Measurements from ENCODE around the gene KDM1A.
"Not testable (repeated sequence)": the region's sequence is repeated elsewhere in the genome, so short reads cannot be mapped to it uniquely, and the experiment has no call there.

KDM1A gene

DNA sequence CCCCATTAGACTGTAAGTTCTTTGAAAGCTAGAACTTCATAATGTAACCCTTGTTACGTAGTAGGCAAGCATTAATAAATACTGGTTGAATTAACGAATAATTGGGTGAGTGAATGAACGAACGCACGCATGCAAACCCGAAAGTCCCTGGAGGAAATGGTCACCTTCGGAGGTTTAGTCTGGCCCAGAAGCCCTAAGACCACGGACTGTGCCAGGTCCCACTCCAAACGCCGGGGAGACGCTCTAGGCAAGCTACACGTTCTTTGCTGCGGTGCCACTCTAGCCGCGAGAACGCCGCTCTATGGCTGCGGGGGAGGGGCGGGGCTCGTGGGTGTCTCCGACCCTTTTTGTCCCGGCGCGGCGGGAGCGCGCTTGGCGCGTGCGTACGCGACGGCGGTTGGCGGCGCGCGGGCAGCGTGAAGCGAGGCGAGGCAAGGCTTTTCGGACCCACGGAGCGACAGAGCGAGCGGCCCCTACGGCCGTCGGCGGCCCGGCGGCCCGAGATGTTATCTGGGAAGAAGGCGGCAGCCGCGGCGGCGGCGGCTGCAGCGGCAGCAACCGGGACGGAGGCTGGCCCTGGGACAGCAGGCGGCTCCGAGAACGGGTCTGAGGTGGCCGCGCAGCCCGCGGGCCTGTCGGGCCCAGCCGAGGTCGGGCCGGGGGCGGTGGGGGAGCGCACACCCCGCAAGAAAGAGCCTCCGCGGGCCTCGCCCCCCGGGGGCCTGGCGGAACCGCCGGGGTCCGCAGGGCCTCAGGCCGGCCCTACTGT lies at the start of gene KDM1A:
TSS of gene KDM1A (plus strand) at position 375 of the 769 bp plus-strand sequence. CDS start at position 504, 129 bp downstream.
- peak; percentile 94 for DNase-seq (ENCODE audit: low spot score)

- DNase-seq (ENCODE audit: low spot score), result no peak
These were observed 49.2 kb upstream of the KDM1A start for GRCh38 chr1:22970096-22970495.

- DNase-seq (ENCODE audit: low spot score), result no peak
These were observed 48.1 kb upstream of the KDM1A start for GRCh38 chr1:22971161-22971560.

- DNase-seq (ENCODE audit: low spot score), result no peak
These were observed 47.5 kb upstream of the KDM1A start for GRCh38 chr1:22971611-22972405.

- DNase-seq (ENCODE audit: low spot score), result no peak
These were observed 46.5 kb upstream of the KDM1A start, which contains the start of gene LACTBL1 for GRCh38 chr1:22972760-22973159. Gene LACTBL1, minus strand, starts transcription at chr1:22972866. Its CDS starts 550 bp downstream, at chr1:22972316.

DNA sequence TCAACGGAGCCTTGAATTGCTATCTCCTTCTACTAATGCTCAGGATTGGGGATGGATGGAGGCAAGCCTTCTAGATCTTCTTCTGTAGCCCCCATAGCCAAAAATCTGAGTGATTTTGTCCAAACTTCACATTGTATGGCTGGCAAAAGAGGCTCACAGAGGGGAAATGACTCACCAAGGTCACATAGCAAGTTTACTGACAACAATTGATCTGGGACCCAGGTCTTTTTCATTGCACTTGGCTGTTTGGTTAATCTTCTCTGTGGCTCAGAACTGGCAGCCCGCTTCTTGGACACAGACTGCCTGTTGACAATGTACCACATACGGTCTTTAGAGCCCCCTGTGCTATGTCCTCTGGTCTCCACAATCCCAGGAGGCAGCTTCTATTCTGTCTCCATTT lies 43.6 kb upstream of the KDM1A start:
- peak; percentile 58 for DNase-seq (ENCODE audit: low spot score)

DNA sequence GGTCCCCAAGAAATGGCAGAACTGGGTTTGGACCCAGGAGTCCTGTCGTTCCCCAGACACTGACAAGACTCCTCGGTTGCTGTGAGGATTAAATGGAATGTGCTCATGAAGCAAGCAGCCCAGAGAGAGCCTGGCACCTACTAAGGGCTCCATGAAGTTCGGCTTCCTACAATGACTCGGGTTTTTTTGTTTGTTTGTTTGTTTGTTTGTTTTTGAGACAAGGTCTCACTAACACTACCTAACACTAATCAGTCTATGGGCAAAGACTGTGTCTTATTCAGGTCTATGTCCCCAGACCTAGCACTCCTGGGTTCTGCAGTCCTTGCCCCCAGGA lies 43.2 kb upstream of the KDM1A start:
- DNase-seq (ENCODE audit: low spot score), result no peak

DNA sequence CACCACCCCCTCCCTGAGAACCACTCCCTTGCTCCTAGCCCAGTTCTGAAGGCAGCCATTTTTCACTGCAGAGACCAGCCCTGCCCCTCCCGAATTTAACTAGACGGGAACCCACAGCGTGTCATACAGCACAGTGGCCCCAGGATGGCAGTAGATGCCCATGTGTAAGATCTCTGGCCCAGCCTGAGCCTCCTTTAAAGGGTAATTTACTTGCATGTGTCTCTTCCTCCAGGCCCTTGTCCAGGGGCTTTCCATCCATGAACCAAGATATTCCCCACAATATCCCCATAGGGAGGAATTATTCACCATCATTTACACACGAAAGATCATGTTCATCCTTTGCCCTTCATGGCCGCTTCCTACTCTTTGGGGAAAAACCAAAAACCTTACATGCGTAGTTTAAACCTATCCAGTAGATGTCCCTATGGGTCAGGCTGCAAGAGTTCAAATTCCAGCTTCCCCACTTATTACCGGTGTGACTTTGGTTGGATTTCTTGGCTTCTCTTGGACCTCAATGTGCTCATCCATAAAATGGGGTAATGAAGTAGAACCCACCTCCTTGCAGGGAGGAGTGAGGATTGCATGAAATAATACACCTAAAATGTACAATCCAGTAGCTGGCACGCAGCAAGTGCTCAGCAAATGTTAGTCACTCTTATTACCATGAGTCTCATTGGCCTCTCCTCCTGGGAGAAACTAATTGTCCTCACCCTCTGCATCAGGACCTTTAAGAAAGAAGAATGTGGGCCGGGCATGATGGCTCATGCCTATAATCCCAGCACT lies 42.6 kb upstream of the KDM1A start:
- peak; percentile 79 for DNase-seq (ENCODE audit: low spot score)

GRCh38 chr1:22978299-22978698 lies 41.0 kb upstream of the KDM1A start:
- DNase-seq (ENCODE audit: low spot score), result no peak

GRCh38 chr1:22980471-22980790 lies 38.8 kb upstream of the KDM1A start:
- not testable (repeated sequence) for DNase-seq (ENCODE audit: low spot score)

DNA sequence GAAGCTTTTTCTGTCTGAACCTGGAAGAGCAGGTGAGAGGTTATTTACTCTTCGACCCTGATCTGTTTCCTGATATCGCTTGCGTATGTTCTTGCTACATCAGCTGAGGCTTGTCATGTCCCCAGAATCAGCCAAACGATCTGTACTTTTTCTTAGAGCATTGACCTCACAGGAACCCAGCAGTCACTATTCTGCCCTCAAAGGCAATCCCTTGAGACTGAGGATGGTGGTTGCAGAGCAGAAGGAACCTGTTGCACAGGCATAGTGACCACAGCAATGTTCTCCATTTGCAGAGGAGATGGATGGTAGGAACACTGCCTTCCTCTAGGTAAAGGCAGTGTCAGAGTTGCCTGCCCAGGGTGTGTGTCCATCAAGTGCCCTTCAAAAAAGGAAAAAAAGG lies 35.3 kb upstream of the KDM1A start:
- DNase-seq (ENCODE audit: low spot score), result no peak

- DNase-seq (ENCODE audit: low spot score), result not testable (repeated sequence)
These were observed 26.9 kb upstream of the KDM1A start for GRCh38 chr1:22992384-22992783.

GRCh38 chr1:22993220-22993795 lies 26.0 kb upstream of the KDM1A start:
- not testable (repeated sequence) for DNase-seq (ENCODE audit: low spot score)

DNA sequence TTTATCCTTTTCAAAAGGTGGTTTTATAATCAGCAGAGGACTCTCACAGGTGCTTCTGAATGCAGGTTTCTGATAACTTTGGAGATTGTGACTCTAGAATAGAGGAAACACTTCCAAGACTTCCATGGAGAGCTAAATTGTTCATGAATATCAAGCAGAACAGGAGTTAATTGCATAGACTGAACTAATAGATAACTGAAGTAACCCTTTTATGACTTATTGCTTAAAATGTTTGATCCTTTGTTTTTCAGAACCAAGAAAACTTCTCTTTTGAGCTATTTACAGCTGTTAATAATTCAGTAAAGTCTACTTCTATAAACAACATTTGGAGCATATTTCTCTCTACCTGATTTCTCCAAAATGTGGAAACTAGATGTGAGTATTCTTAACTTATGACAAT lies 23.5 kb upstream of the KDM1A start:
- DNase-seq (ENCODE audit: low spot score), result no peak

DNA sequence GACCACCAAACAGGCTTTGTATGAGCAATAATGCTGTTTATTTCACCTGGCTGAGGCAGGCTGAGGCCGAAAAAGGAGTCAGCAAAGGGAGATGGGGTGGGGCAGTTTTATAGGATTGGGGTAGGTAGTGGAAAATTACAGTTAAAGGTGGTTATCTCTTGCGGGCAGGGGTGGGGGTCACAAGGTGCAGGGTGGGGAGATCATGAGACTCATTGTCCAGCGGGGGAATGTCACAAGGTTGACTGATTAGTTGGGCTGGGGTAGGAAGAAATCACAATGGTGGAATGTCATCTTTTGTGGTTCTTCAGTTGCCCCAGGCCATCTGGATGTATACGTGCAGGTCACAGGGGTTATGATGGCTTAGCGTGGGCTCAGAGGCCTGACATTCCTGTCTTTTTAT lies 21.7 kb upstream of the KDM1A start:
- DNase-seq (ENCODE audit: low spot score), result not testable (repeated sequence)

GRCh38 chr1:23000133-23000532 lies 19.1 kb upstream of the KDM1A start:
- DNase-seq (ENCODE audit: low spot score), result not testable (repeated sequence)

- DNase-seq (ENCODE audit: low spot score), result not testable (repeated sequence)
These were observed 17.1 kb upstream of the KDM1A start for GRCh38 chr1:23002218-23002617.

GRCh38 chr1:23004112-23004511 lies 15.2 kb upstream of the KDM1A start:
- no peak for DNase-seq (ENCODE audit: low spot score)

DNA sequence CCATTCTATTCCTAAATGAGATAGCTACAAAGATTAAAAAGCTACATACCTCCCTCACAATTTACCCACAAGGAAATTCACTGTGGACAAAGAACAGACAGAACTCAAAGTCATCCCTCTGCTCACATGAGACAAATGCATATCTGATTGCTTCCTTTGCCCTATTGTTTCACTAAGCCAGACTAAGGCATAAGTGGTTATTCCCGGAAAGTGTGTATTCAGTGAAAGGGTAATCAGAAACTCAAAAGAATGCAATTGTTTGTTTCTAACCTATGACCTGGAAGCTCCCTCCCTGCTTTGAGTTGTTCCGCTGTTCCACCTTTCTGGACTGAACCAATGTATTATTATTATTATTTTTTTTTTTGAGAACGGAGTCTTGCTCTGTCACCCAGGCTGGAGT lies 14.5 kb upstream of the KDM1A start:
- DNase-seq (ENCODE audit: low spot score), result not testable (repeated sequence)

- DNase-seq (ENCODE audit: low spot score), result no peak
These were observed 12.2 kb upstream of the KDM1A start for GRCh38 chr1:23007106-23007505.

DNA sequence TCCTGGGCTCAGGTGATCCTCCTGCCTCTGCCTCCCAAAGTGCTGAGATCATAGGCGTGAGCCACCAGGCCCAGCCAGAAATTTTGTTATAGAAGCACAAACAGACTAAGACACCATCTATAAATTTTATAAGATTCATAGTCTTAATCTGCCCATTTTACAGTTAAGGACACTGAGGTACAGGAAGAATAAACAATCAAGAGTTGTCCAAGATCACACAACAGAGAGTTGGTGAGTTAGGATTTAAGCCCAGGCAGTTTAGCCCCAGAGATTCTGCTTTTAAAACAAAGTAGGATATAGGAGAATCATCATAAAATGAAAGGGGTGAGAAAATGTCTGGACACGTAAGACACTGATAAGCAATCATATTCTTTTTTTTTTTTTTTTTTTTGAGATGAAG lies 10.4 kb upstream of the KDM1A start:
- no peak for DNase-seq (ENCODE audit: low spot score)

GRCh38 chr1:23010025-23010424 lies 9.2 kb upstream of the KDM1A start:
- not testable (repeated sequence) for DNase-seq (ENCODE audit: low spot score)

Measured in kidney capillary endothelial cell (primary cell).